Measurements from ENCODE around the gene GTF2I. TPM values are rescaled to one million over a fixed set of nuclear protein-coding genes. Genes with fewer than 3 reads are reported as not detected.

Gene GTF2I
- total RNA-seq, 1 experiment from 2014 or later = 138 TPM

- H3K4me3 ChIP-seq (ENCODE audit: low read length) = no peak overlapping the region
- H2AFZ ChIP-seq (ENCODE audit: low read length) = no peak overlapping the region
- H3K4me1 ChIP-seq (ENCODE audit: insufficient read depth, low read length) = no peaks in the 10 kb centered on the region
- no peaks in the 10 kb centered on the region; the same call in none of the 2 replicates for H3K36me3 ChIP-seq (ENCODE audit: low read depth, low read length)
- TF ChIP-seq EZH2phosphoT487 (IDR thresholded peaks at IDR 0.05; ENCODE audit: borderline replicate concordance, low read length) (no peak), EZH2 (IDR thresholded peaks at IDR 0.05; ENCODE audit: low read length, unreplicated experiment) (no peak)
- H3F3A ChIP-seq (ENCODE audit: low read length, unreplicated experiment) = no peaks in the 10 kb centered on the region
- H3K27ac ChIP-seq (ENCODE audit: low read length) = no peak overlapping the region
- peaks cover 96% of the 10 kb centered on the region for H3K79me2 ChIP-seq (ENCODE audit: low read length)
- no peaks in the 10 kb centered on the region for H3K27me3 ChIP-seq (ENCODE audit: low read length)
- no peak for ATAC-seq
- H3K4me2 ChIP-seq (ENCODE audit: low read length) = no peak overlapping the region
- ChIA-PET CTCF (no interaction called here), POLR2A (ENCODE audit: unreplicated experiment) (no interaction called here)
- H4K20me1 ChIP-seq (ENCODE audit: low read length) = peaks cover 13% of the 10 kb centered on the region; the same call in 1 of the 2 replicates
- no peak overlapping the region for H3K9ac ChIP-seq (ENCODE audit: low read length)
- intact Hi-C loops (cut with micrococcal nuclease) = loop anchor here (10.0 kb wide), 1 partner anchor 58 kb away; no protein-coding TSS in a partner anchor
- H3K9me3 ChIP-seq (ENCODE audit: low read length) = no peaks in the 10 kb centered on the region
- no peaks in the 10 kb centered on the region for H3K9me2 ChIP-seq (replicated peaks; ENCODE audit: low read length)
- BruUV-seq (replicated peaks) = no TSS peak
- DNase-seq = no peak
These were observed 25.3 kb downstream of the GTF2I start for GRCh38 chr7:74682829-74683228.

- Histone ChIP-seq H3K27me3 (ENCODE audit: low read length) (no peaks in the 10 kb centered on the region), H3K4me1 (ENCODE audit: insufficient read depth, low read length) (no peaks in the 10 kb centered on the region), H3K4me3 (ENCODE audit: low read length) (no peak overlapping the region), H3K36me3 (ENCODE audit: low read depth, low read length) (no peaks in the 10 kb centered on the region; the same call in none of the 2 replicates), H2AFZ (ENCODE audit: low read length) (no peak overlapping the region), H3K9me2 (replicated peaks; ENCODE audit: low read length) (no peaks in the 10 kb centered on the region), H3K4me2 (ENCODE audit: low read length) (no peak overlapping the region), H4K20me1 (ENCODE audit: low read length) (peaks cover 13% of the 10 kb centered on the region; the same call in 1 of the 2 replicates), H3F3A (ENCODE audit: low read length, unreplicated experiment) (no peaks in the 10 kb centered on the region), H3K9me3 (ENCODE audit: low read length) (no peaks in the 10 kb centered on the region), H3K9ac (ENCODE audit: low read length) (no peak overlapping the region), H3K79me2 (ENCODE audit: low read length) (peaks cover 95% of the 10 kb centered on the region), H3K27ac (ENCODE audit: low read length) (no peak overlapping the region)
- BruUV-seq (replicated peaks) = no TSS peak
- no peak for TF ChIP-seq CTCF (conservative IDR thresholded peaks at IDR 0.05; ENCODE audit: low read depth, low read length)
- TF ChIP-seq EZH2 (IDR thresholded peaks at IDR 0.05; ENCODE audit: low read length, unreplicated experiment) = no peak
- TF ChIP-seq EZH2phosphoT487 (IDR thresholded peaks at IDR 0.05; ENCODE audit: borderline replicate concordance, low read length) = no peak
- no peak for ATAC-seq
- ChIA-PET POLR2A (ENCODE audit: unreplicated experiment) (no interaction called here), CTCF (no interaction called here)
- intact Hi-C loops (cut with micrococcal nuclease) = loop anchor here (10.0 kb wide), 1 partner anchor 59 kb away; no protein-coding TSS in a partner anchor
- DNase-seq = no peak
These were observed 26.3 kb downstream of the GTF2I start for GRCh38 chr7:74683799-74684198.

- Histone ChIP-seq H3K4me3 (ENCODE audit: low read length) (no peak overlapping the region), H3K9me2 (replicated peaks; ENCODE audit: low read length) (no peaks in the 10 kb centered on the region), H3F3A (ENCODE audit: low read length, unreplicated experiment) (no peaks in the 10 kb centered on the region), H3K9ac (ENCODE audit: low read length) (no peak overlapping the region), H3K4me1 (ENCODE audit: insufficient read depth, low read length) (no peaks in the 10 kb centered on the region), H3K79me2 (ENCODE audit: low read length) (peaks cover 92% of the 10 kb centered on the region), H4K20me1 (ENCODE audit: low read length) (peaks cover 11% of the 10 kb centered on the region; the same call in 1 of the 2 replicates), H3K27ac (ENCODE audit: low read length) (no peak overlapping the region), H3K9me3 (ENCODE audit: low read length) (no peaks in the 10 kb centered on the region), H3K4me2 (ENCODE audit: low read length) (no peak overlapping the region), H3K36me3 (ENCODE audit: low read depth, low read length) (no peaks in the 10 kb centered on the region; the same call in none of the 2 replicates), H2AFZ (ENCODE audit: low read length) (no peak overlapping the region), H3K27me3 (ENCODE audit: low read length) (no peaks in the 10 kb centered on the region)
- POLR2A ChIA-PET (ENCODE audit: unreplicated experiment) = no interaction called here
- DNase-seq (no peak), ATAC-seq (no peak)
- intact Hi-C loops (cut with micrococcal nuclease) = loop anchor here (10.0 kb wide), 1 partner anchor 60 kb away; no protein-coding TSS in a partner anchor
- CTCF ChIA-PET = no interaction called here
- no TSS peak for BruUV-seq (replicated peaks)
- TF ChIP-seq EZH2phosphoT487 (IDR thresholded peaks at IDR 0.05; ENCODE audit: borderline replicate concordance, low read length) (no peak), CTCF (conservative IDR thresholded peaks at IDR 0.05; ENCODE audit: low read depth, low read length) (no peak)
These were observed 27.0 kb downstream of the GTF2I start for GRCh38 chr7:74684473-74684872.

Data from PC-3 (cell line).